T1000 (cell line): Measurements from ENCODE around the gene FAM200A.
"Not testable (repeated sequence)": the region's sequence is repeated elsewhere in the genome, so short reads cannot be mapped to it uniquely, and the experiment has no call there.

Experiments used
- DNase-seq: peaks from one replicate; lab custom pipeline; 2025; ENCODE audit warnings: mixed read lengths; lab: John Stamatoyannopoulos, UW

FAM200A gene

DNA sequence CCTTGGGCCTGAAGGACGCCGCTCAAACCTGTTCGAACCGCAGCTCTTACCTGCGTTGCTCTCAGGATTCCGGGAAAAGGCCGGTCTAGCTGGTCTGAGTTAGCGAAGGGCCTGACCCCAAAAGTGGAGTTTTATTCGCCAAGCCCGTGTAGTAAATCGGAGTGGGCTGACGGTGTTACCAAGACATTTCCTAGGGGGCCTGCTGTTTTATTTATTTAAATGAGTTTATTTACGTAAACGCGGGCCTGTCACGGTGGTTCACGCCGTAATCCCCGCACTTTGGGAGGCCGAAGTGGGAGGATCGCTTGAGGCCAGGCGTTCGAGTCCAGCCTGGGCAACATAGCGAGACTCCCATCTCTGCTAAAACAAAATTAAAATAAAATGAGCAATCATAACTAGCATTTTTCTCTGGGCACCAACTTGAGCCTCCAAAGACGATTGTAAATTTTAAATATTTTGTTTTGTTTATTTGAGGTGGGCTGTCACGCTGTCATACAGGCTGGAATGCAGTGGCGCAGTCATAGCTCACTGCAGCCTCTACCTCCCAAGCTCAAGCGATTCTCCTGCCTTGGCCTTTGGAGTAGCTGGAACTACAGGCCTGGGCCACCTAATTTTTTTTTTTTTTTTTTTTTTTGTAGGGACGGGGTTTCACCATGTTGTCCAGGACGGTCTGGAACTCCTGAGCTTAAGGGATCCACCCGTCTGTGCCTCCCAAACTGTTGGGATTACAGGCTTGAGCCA is 7.4 kb upstream of the FAM200A start:
- DNase-seq: no peak

DNA sequence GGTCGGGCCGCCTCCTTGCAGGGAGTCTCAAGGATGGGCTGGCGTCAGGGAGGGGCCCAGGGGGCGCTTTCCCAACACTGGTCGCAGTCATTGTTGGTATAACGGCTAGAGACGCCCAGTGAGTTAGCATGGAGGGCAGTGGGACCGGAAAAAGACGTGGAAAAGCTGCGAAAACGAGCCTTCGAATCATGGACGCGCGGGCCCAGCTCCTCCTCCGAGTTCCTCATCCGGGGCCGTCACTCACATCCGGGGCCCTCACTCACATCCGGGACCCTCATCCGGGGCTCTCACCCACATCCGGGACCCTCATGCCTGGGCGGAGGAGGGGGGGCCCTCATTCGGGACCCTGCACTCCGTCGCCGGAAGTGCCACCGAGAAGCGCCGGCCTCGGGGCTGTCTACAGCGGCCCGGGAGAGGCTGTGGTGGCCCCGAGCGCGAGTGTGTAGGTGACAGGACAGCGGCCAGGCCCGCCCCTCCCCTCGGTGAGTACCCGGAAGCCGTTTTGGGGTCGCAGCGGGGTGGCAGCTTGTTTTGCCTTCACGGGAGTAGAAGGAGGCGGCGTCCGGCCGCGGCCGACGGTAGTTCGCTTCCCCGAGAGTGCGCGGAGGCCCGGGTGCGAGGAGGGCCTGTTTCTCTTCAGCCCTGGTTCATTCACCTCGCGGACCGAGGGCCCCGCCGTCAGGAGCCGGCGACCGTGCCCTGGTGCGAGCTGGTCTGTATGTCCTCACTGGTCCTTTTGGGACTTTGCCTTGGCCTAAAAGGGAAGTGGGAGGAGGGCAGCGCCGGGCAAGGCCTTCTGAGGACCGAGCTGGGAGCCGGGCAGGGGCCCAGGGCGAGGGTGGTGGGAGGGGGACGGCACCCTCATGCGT is 6.6 kb upstream of the FAM200A start, which contains the start of gene ZNF655:
ZNF655 (plus strand) TSS at position 337 of the 869 bp plus-strand sequence. CDS start 1,918 bp downstream, outside the sequence.
- DNase-seq: peak; percentile 79

- DNase-seq: no peak
These were observed 6.0 kb upstream of the FAM200A start for GRCh38 chr7:99557940-99558305.

- DNase-seq: no peak
These were observed 5.3 kb upstream of the FAM200A start for GRCh38 chr7:99557196-99557607.

- DNase-seq: no peak
These were observed 3.0 kb upstream of the FAM200A start for GRCh38 chr7:99554939-99555338.

- no peak for DNase-seq
These were observed 1.1 kb upstream of the FAM200A start for GRCh38 chr7:99553039-99553438.

DNA sequence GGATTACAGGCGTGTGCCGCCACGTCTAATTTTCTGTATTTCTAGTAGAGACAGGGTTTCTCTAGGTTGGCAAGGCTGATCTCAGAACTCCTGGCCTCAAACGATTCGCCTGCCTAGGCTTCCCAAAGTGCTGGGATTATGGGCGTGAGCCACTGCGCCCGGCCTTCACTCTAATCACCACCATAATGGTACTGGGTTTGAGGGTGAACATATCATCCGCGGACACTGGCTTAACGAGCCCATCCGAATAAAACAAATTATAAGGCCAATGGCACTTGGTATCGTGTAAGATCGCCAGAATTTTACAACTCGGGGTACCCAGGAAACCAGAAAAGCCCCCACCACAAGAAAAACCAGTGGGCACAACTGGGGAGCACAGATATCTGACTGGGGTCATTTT is 580 bp downstream of the FAM200A start:
- DNase-seq: no peak

DNA sequence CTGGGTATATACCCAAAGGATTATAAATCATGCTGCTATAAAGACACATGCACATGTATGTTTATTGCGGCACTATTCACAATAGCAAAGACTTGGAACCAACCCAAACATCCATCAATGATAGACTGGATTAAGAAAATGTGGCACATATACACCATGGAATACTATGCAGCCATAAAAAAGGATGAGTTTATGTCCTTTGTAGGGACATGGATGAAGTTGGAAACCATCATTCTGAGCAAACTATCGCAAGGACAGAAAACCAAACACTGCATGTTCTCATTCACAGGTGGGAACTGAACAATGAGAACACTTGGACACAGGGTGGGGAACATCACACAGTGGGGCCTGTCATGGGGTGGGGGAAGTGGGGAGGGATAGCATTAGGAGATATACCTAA is 2.4 kb downstream of the FAM200A start:
- DNase-seq: not testable (repeated sequence)

GRCh38 chr7:99545308-99545707 is 6.6 kb downstream of the FAM200A start:
- DNase-seq: not testable (repeated sequence)

DNA sequence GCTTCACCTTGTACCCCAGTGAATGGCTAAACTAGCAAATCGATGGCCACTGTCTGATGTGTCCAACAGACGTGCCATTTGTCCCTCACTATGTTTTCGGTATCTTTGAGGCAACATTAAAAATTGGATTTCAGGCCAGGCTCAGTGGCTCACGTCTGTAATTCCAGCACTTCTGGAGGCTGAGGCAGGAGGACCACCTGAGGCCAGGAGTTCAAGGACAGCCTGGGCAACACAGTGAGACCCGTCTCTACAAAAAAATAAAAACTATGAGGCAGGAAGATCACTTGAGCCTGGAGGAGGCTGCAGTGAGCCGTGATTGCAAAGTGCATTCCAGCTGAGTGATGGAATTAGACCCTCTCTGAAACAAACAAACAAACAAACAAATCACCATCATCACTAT is 8.0 kb downstream of the FAM200A start:
- DNase-seq: no peak

- no peak for DNase-seq
These were observed 8.7 kb downstream of the FAM200A start for GRCh38 chr7:99543081-99543671.

- DNase-seq: no peak
These were observed 10.7 kb downstream of the FAM200A start for GRCh38 chr7:99541212-99541611.

- DNase-seq: no peak
These were observed 11.4 kb downstream of the FAM200A start for GRCh38 chr7:99540542-99540941.

DNA sequence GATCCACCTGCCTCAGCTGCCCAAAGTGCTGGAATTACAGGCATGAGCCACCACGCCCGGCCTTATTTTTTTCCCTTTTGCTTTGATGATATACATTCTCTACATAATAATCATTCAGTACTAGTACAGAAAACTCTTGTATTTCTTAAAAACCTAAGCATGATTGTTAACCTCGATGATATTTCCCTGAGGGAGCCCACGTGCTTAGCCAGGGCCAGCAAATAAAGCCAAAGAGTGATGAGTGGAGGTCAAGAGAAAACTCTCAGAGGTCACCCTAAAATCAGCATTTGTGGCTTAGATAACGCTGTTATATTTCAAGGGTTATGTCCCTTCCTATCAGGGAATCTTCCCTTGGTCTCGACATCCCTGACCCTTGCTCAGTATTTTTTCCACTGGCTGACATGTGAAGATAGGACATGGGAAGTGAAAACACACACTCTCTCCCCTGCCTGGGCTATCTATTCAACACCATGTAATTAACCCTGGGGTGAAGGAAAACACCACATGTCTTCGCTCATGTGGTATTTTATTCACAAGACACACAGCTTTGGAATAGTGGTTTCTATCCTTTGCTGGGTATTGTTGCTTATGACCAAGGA is 12.6 kb downstream of the FAM200A start:
- DNase-seq: no peak

GRCh38 chr7:99535667-99536066 is 16.2 kb downstream of the FAM200A start:
- no peak for DNase-seq

GRCh38 chr7:99531354-99531765 is 20.6 kb downstream of the FAM200A start:
- no peak for DNase-seq

DNA sequence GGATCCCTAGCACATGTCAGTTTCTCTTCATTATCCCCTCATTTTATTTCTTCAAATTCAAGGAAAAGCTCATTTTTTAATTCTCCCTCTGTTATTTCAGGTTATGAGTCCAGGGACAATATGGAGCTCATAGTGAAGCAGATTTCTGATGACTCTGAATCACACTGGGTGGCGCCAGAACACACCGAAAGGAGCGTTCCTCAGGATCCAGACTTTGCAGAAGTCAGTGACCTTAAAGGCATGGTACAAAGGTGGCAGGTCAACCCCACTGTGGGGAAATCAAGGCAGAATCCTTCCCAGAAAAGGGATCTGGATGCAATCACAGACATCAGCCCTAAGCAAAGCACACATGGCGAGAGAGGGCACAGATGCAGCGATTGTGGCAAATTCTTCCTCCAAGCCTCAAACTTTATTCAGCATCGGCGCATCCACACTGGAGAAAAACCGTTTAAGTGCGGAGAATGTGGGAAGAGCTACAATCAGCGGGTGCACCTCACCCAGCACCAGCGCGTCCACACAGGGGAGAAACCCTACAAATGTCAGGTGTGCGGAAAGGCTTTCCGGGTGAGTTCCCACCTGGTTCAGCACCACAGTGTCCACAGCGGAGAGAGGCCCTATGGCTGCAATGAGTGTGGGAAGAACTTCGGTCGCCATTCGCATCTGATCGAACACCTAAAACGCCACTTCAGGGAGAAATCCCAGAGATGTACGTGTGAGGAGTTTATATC is 26.0 kb downstream of the FAM200A start:
- DNase-seq: no peak

DNA sequence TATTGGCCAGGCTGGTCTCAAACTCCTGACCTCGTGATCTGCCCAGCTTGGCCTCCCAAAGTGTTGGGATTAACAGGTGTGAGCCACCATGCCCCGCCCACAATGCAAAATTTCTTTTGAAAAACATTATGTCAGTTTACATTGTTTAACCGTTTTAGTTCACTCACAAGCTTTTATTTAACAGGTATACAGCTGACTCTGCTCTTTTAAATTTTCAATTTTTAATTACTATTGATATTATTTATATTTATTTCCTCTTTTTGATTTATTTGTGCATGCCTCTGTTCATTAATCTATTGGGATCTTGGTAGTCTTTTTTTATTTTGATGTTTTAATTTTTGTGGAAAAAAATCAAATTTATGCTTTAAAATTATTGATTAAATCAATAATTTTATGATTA is 30.5 kb downstream of the FAM200A start:
- no peak for DNase-seq

GRCh38 chr7:99514050-99514449 is 37.9 kb downstream of the FAM200A start:
- DNase-seq: no peak

DNA sequence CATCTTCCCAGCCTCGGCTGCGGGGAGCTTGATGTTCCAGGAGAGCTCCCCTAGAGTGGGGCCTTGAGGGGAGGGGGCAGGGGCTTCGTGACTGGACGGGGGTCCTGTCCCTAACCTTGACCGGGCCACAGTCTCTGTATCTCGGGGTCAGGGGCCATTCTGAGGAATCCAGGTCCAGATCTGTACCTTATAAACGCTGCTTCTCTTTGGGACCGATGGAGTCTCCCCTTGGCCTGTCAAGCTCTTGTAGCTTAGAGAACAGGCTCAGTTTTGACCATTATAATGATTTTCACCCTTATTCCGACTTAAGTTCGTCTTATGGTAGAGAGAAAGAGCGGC is 46.6 kb downstream of the FAM200A start:
- DNase-seq: no peak

GRCh38 chr7:99504603-99505323 is 47.2 kb downstream of the FAM200A start, which contains the start of gene ZKSCAN5:
Gene ZKSCAN5, plus strand, starts transcription at chr7:99504662. Its CDS starts 1,383 bp downstream, at chr7:99506045.
- DNase-seq: peak; percentile 83
